ENCODE results near the gene EDRF1.
"Not testable (repeated sequence)": the region's sequence is repeated elsewhere in the genome, so short reads cannot be mapped to it uniquely, and the experiment has no call there.

Gene EDRF1

DNA sequence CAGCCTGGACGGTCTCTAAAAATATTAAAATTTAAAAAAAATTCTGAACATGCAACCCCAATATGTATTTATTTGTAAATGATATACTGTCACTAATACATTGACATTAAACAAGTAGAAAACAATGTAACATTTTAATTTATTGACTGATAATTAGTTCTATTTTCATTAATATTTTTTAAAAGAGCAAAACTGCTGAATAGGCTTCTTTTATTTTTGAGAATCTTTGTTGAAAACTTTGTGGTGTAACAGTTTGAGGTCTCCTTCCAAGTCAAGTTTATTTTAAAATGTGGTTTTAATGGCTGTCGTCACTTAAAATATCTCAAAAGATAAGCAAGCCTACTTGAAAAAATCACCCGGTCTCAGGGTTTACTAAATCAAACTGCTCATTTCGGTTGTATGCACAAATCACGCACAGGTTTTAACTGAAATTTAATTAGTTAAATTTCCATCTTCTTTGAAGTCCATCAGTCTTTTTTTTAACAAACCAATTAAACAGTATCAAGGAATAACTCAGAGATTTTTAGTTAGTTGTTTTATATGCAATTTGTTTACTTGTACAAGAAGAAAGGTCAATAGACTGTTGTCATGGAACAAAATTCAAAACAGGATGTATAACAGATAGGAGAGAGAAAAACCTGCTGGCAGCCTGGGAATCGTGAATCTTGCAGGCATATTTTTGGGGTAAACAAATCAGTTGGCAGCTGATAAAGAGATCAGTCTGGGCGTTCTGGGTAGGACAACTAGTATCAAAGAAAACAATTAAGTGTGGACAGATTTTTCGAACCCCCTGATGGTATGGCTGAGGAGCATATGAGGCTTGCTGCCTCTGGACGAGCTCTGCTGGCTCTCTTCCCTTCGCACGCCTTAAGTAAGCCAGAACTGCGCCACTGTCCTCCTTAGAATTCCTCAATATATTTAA lies 9.7 kb upstream of the EDRF1 start:
- DNase-seq: no peak

DNA sequence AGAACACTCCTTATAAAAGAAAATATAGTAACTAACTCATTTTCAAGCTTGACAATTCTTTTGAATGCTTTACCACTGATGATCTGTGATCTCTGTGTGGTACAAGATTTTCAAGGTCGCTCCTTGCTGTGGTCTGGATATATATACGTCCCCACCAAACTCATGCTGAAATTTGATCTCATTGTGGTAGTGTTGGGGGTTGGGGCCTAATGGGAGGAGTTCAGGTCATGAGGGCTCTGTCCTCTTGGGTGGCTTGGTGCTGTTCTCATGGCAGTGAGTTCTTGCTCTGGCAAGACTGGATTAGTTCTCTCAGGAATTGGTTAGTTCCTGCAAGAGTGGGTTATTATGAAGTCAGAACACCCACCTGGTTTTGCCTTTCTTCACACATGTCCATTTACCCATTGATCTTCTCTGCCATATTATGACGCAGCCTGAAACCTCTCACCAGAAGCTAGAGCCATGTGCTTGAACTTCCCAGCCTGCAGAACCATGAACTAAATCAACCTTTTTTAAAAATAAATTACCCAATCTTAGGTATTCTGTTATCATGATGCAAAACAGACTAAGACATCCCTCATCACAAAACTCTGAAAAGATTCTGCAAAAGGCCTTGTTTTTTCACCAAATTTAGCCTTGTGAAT lies 8.3 kb upstream of the EDRF1 start:
- no peak for DNase-seq

DNA sequence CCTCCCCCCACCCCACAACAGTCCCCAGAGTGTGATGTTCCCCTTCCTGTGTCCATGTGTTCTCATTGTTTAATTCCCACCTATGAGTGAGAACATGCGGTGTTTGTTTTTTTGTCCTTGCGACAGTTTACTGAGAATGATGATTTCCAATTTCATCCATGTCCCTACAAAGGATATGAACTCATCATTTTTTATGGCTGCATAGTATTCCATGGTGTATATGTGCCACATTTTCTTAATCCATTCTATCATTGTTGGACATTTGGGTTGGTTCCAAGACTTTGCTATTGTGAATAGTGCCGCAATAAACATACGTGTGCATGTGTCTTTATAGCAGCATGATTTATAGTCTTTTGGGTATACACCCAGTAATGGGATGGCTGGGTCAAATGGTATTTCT lies 4.8 kb upstream of the EDRF1 start:
- not testable (repeated sequence) for DNase-seq

DNA sequence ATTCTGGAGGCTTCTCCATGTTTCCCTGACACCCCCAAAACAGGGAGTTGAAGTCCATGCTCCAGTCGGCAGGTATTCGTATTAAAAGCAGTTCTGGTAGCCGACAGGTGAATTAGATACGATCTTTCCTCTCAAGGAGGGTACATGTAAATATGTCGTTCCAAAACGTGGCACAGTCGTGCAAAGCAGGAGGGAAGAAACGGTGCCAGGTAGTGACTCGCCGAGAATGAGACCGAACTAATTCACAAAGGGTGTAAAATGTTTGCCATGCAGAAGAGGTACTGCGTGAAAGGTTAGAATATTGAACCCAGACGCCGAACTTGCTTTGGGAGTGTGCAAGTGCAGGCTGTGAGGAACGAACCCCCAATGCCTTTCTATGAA lies 483 bp downstream of the EDRF1 start:
- DNase-seq: no peak

GRCh38 chr10:125721035-125721434 lies 1.5 kb downstream of the EDRF1 start:
- no peak for DNase-seq

- DNase-seq: no peak
Observed at GRCh38 chr10:125722811-125723210, 3.3 kb downstream of the EDRF1 start.

GRCh38 chr10:125726914-125727313 lies 7.4 kb downstream of the EDRF1 start:
- DNase-seq: no peak

- DNase-seq: no peak
Observed at GRCh38 chr10:125727436-125727835, 7.9 kb downstream of the EDRF1 start.

- no peak for DNase-seq
Observed at GRCh38 chr10:125734148-125734547, 14.6 kb downstream of the EDRF1 start.

DNA sequence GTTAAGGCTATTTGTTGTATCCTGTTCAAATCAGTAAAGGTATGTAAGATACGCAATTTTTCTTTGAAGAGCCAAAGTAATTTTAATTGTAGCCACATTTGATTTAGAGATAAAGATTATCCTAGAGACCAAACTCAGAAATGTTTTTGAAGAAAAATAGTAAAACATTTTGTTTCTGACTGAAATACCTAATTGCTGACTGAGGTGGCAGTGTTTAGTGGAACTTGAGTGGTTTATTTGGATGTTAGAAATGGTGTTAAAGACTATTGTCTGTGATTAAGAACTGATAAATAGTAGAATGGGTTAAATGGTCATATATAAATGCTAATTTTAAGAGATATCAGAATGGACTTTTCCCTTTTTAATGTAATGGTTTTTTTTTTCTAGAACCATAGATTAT lies 15.3 kb downstream of the EDRF1 start:
- DNase-seq: no peak

DNA sequence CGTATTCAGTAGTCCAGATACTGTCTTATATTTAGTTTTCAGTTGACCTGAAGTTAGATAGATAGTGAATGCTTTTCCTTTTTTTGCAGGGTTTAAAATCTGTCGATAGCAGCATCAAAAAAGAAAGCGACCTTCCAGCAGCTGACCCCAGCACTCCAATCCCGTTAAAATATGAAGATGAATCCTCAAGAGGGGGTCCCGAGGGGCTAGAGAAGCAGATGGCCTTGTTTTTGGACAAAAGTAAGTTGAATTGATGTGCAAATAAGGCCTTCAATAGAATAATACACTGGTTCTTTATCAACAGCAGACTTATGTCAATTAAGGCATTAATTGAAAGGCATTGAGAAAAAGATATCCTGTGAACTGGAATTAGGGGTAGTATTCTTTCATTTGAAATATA lies 18.7 kb downstream of the EDRF1 start:
- no peak for DNase-seq

DNA sequence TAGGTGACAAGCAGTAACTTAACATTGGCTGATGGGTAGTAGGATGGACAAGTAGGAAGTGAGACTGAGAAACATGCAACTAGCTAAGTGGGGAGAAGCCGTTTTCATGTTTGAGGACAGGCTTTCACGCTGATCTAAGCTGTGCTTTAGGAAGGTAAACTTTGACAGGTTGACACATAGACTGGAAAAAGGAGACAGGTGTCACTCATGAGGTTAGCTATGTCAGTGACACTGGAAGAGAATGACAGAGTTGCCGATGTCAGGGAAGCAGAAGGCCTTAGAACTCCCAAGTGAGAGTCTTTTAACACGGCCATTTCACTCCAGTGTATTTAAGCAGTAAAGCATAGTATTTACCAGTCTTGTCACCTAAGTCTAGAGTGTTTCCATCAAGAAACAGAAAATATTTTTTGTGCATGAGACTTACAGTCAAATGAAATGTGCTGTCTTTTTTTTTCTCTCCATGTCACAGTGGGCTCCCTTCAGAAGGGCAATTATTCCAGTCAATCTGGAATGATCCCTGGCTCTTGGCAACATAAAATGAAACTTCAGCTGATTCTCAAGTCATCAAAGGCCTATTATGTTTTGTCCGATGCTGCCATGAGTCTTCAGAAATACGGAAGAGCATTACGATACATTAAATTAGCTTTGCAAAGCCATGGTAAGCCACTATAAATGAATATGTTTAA lies 20.6 kb downstream of the EDRF1 start:
- no peak for DNase-seq

- DNase-seq: no peak
Observed at GRCh38 chr10:125742465-125742864, 23.0 kb downstream of the EDRF1 start.

GRCh38 chr10:125744909-125745308 lies 25.4 kb downstream of the EDRF1 start:
- DNase-seq: no peak

DNA sequence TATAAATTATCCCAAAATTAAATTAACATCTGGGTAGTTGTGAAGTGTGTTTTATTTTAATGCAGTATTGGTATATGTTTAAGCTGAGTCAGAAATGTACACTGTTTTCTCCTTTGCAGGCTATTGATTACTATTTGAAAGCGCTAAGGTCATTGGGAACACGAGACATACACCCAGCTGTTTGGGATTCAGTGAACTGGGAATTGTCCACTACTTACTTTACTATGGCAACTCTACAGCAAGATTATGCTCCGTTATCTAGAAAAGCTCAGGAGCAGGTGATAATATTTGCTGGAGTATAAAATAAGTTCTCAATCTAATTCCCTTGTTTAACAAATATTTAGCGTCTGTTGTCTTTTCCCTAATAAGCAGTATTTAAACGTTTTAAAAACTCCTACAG lies 27.9 kb downstream of the EDRF1 start:
- DNase-seq: no peak

DNA sequence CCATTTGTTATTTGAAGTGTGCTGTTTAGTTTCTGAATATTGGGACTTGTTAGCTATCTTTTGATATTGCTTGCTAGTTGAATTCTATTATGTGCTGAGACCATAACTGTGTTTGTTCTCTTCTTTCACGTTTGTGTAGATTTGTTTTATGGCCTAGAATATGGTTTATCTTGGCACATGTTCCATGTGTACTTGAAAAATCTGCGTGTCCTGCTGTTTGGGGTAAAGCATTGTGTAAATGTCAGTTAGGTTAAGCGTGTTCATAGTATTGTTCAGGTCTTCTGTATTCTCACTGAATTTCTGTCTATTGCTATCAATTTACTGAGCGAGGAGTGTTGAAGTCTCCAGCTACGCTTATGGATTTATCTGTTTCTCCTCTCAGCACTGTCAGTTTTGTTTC lies 36.7 kb downstream of the EDRF1 start:
- DNase-seq: no peak

DNA sequence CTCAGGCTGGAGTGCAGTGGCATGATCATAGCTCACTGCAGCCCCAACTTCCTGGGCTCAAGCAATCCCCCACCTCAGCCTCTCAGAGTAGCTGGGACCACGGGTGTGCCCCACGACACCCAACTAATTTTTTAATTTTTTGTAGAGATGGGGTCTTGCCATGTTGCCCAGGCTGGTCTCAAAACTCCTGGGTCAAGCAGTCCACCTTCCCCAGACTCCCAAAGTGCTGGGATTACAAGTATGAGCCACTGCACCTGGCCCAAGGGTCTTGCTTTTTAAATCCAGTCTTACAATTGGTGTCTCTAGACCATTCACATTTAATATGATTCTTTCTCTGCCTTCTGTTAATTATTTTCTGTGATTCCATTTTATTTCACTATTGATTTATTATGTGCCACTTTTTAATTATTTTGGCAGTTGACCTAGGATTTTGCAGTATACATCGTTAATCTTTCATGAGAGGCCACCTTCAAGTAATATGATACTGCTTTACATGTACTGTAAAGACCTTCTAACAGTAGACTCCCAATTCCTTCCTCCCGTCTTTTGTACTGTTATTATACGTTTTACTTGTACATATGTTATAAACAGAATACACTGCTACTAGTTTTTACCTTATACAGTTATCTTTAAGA lies 37.5 kb downstream of the EDRF1 start:
- DNase-seq: no peak

GRCh38 chr10:125757742-125758141 lies 38.2 kb downstream of the EDRF1 start:
- no peak for DNase-seq

DNA sequence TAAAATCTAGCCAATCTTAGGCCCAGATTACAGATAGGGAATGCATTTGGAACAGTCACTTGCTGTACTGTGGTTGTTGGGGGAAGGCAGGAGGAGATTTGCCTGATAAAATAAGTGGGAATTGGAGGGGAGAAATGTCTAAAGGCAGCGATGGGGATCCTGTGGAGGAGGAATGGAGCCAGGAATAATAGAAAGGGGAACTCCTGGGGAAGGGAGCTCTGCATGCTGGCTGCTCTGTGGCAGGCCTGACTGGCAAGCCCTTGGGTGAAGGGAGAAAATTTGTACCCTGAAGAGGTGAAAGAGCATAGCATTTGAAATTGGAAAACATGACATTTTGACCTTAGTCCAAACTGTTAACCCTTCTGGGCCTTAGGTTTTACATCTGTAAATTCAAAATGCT lies 42.5 kb downstream of the EDRF1 start:
- no peak for DNase-seq

- no peak for DNase-seq
Observed at GRCh38 chr10:125762692-125763648, 43.5 kb downstream of the EDRF1 start.

DNA sequence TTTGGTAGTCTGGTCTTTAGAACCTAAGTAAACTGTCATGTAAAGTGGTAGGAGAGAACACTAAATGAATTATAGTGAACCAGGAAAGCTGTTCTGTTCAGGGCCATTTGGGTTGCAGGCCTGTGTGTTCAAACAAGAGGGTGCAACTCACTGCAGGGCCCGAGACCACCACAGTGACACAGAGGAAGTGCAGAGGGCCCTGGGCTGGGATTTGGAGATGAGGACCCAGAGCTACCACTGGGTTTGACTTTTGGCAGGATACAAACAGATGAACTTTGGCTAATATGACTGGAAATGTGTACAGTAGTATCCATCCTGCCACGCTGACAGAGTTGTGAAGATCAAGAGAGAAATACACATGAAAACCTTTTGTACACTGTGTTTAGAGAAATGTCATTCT lies 46.3 kb downstream of the EDRF1 start:
- no peak for DNase-seq

DNA sequence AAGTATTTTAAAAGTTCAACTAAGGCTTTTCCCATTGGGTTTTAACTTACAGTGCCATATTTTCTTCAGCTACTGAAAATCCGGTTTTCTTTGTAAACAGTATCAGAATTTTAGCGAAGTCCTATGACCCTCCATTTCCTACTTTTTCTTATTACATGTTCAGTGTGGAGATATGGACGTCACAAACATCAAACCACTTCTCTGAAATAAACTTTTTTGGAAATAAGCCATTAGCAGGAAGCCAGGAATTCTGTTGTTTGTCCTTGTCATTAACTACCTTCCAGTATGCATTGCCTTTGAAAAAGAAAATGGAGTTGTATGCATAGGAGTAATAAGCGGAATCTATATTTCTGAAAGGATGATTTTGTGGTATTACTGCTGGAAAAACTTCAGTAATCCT lies 47.0 kb downstream of the EDRF1 start:
- no peak for DNase-seq
